IPS-15b (cell line): ENCODE data around the gene NRF1.
A peak's percentile ranks its signal among the peaks of the same experiment; 100 is the strongest.

Experiments
- H3K27me3 ChIP-seq: one replicate; pipeline ENCODE4 v1.6.1; 2013; ENCODE audit warnings: low read length; ENCODE audit not compliant: control insufficient read depth, insufficient read depth
- H3K36me3 ChIP-seq: one replicate; pipeline ENCODE4 v1.6.1; 2013; ENCODE audit warnings: low read length; ENCODE audit not compliant: control insufficient read depth, insufficient read depth
- H3K4me1 ChIP-seq: one replicate; pipeline ENCODE4 v1.6.1; 2013; ENCODE audit warnings: mild to moderate bottlenecking, low read length; ENCODE audit not compliant: control insufficient read depth, insufficient read depth
- H3K4me3 ChIP-seq: one replicate; pipeline ENCODE4 v1.5.1; 2013; ENCODE audit warnings: low read depth, low read length
- H3K9ac ChIP-seq: one replicate; pipeline ENCODE4 v1.6.1; 2013; ENCODE audit warnings: low read depth, mild to moderate bottlenecking, low read length
- H3K9me3 ChIP-seq: one replicate; pipeline ENCODE4 v1.6.1; 2013; ENCODE audit warnings: mild to moderate bottlenecking, low read length; ENCODE audit not compliant: control insufficient read depth, insufficient read depth

The NRF1 gene

GRCh38 chr7:129609666-129610065, 1.9 kb upstream of the NRF1 start:
- Histone ChIP-seq H3K27me3 (no peaks in the 10 kb centered on the region), H3K9ac (no peak overlapping the region), H3K9me3 (no peaks in the 10 kb centered on the region), H3K4me3 (no peak overlapping the region), H3K36me3 (no peaks in the 10 kb centered on the region), H3K4me1 (peaks cover 5% of the 10 kb centered on the region)

DNA sequence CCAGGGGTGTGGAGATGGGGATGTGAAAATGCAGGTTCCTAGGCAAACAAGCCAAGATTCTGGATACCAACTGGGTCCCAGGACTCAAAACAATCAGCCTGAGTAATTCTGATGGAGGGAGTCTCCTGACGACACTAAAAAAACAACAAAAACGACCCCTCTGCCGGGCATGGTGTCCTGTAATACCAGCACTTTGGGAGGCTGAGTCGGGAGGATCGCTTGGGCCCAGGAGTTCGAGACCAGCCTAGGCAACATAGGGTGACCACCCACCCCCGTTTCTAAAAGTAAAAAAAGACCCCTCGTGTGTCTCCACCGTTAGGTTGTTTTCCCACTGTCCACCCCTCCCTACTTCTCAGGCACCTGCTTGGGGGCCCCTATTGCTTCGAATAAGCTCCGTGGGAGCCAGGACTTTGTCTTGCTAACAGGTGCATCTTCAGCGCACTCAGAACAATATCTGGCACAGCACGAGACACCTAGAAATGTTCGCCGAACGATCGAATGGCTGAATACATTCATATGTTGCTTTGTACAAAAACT, 743 bp upstream of the NRF1 start:
- Histone ChIP-seq H3K27me3 (no peaks in the 10 kb centered on the region), H3K9me3 (no peaks in the 10 kb centered on the region), H3K36me3 (no peaks in the 10 kb centered on the region), H3K4me3 (peak overlapping the region; percentile 95), H3K4me1 (peaks cover 5% of the 10 kb centered on the region), H3K9ac (peak overlapping the region; percentile 90)

DNA sequence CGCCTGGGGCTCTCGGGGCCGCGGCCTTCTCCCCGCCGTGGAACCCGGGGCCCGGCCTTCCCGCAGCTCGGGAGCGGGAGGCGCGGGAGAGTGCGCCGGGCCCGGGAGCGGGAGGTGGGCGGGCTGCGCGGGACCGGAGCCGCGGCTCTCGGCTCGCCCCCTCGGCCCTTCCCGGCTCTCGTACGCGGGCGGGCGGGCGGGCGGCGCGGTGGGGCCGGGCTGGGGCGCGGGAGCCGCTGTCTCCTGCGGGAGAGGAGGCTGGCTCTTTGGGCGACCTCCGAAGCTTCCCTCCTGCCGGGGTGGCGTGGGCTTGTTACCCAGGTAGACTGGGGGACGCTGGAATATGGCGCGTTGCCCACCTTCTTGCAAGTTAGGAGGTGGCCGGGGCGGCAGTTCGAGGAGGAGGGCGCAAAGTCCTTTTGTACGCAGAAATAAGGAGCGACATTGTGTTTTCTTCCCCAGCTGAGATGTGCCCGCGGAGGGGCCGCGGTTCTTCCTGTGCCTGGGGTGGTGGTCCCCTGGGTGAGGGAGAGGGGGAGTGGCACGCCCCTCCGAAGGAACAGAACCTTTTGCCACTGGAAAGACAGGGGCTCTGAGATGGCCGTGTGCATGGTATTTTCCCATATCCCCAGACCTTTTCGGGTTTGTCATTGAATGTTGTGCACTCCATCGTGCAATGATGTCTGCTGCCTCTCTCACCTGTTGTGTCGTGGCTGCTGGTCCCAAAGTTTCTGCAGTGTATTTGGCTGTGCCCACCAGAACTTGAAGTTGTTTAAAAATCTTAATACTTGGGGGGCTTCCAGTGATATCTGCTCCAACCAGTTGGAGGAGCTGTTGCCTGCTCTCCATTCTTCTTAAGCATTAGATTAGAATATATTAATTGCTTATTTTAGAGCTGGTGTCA, 844 bp downstream of the NRF1 start:
- Histone ChIP-seq H3K4me1 (peaks cover 7% of the 10 kb centered on the region), H3K36me3 (no peaks in the 10 kb centered on the region), H3K27me3 (no peaks in the 10 kb centered on the region), H3K9ac (peak overlapping the region; percentile 70), H3K9me3 (no peaks in the 10 kb centered on the region), H3K4me3 (peak overlapping the region; percentile 95)

- H3K9ac ChIP-seq, result no peak overlapping the region
- H3K4me3 ChIP-seq, result peak overlapping the region; percentile 95
- H3K36me3 ChIP-seq, result no peaks in the 10 kb centered on the region
- H3K27me3 ChIP-seq, result no peaks in the 10 kb centered on the region
- no peaks in the 10 kb centered on the region for H3K9me3 ChIP-seq
- peaks cover 11% of the 10 kb centered on the region for H3K4me1 ChIP-seq
These were observed 1.5 kb downstream of the NRF1 start for GRCh38 chr7:129613016-129613337.

DNA sequence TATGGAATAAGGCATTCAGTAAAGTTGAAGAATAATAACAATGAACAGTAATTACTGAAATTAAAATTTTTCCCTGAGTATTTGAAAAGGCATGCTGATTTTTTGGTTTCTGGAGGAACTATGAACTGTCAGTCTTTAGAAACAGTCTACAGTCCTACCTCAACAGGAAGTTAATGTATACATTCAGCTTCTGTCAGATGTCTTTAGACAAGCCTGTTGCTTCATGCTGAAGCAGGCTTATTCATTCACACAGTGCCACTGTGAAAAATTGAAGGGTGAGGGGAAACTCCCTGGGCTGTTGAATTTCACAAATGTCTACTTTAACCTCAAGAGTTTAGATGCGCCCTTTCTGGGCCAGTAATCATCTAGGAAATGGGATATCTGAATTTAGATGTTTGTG, 3.5 kb downstream of the NRF1 start:
- Histone ChIP-seq H3K9me3 (no peaks in the 10 kb centered on the region), H3K36me3 (no peaks in the 10 kb centered on the region), H3K4me1 (peaks cover 11% of the 10 kb centered on the region), H3K27me3 (no peaks in the 10 kb centered on the region), H3K4me3 (no peak overlapping the region), H3K9ac (no peak overlapping the region)

DNA sequence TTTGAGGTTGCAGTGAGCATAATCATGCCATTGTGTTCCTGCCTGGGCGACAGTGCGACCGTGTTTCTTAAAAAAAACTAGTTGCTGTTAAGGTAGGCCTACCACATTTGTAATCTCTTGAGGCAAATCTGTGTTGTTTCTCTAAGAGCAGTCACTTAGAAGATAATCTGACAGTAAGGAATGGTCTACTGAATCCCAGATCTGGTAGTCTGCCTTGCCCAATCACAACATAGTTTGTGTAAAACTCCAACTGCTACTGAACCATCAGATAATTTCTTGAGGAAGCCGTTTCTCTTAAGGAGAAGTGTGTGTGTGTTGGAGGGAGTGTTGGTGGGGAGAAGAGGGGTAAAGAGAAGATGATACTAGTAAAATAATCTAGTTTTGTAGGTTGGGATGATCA, 5.0 kb downstream of the NRF1 start:
- no peaks in the 10 kb centered on the region for H3K36me3 ChIP-seq
- no peaks in the 10 kb centered on the region for H3K27me3 ChIP-seq
- peaks cover 11% of the 10 kb centered on the region for H3K4me1 ChIP-seq
- no peaks in the 10 kb centered on the region for H3K9me3 ChIP-seq
- H3K4me3 ChIP-seq, result no peak overlapping the region
- no peak overlapping the region for H3K9ac ChIP-seq

DNA sequence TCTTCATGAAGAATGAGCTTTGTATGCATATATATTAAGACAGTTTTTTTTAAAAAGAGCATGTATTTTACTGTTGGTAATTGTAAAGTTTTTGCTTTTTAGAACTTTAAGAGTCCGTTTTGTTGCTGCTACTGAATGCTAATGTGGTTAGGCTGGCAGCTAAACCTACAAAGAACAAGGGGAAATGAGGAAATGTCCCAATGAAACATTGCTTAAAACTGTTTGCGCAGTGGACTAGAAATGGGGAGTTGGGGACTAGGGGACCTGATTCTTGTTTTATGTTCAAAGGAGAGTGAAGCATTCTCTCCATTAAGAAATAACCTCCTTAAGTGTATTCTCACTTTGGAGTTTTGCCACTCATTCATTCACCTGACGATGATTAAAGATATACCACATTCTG, 5.7 kb downstream of the NRF1 start:
- no peaks in the 10 kb centered on the region for H3K9me3 ChIP-seq
- H3K27me3 ChIP-seq, result no peaks in the 10 kb centered on the region
- no peaks in the 10 kb centered on the region for H3K36me3 ChIP-seq
- H3K4me3 ChIP-seq, result no peak overlapping the region
- no peak overlapping the region for H3K9ac ChIP-seq
- H3K4me1 ChIP-seq, result peaks cover 11% of the 10 kb centered on the region

DNA sequence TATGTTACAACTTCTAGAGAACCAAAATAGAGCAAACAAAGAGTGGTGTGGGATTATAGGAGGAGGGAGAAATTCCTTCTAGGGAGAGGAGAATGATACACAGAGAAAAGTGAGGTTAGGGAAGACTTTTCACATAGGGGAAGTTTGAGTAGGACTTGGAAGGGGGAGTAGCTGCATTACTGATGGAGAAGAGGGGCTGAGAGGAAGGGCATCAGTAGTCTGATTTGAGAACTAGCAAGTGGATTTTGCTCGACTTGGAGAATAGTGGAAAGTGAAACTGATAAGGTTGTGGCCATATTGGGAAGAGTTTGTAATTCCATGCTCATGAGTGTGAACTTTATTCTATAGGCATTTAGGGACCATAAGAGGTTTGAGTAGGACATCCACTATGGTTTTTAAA, 6.1 kb downstream of the NRF1 start:
- Histone ChIP-seq H3K27me3 (no peaks in the 10 kb centered on the region), H3K36me3 (no peaks in the 10 kb centered on the region), H3K9ac (no peak overlapping the region), H3K9me3 (no peaks in the 10 kb centered on the region), H3K4me3 (no peak overlapping the region), H3K4me1 (peaks cover 11% of the 10 kb centered on the region)

GRCh38 chr7:129626896-129627295, 15.4 kb downstream of the NRF1 start:
- no peak overlapping the region for H3K4me3 ChIP-seq
- H3K9ac ChIP-seq, result no peak overlapping the region
- H3K4me1 ChIP-seq, result peaks cover 7% of the 10 kb centered on the region
- peaks cover 5% of the 10 kb centered on the region for H3K27me3 ChIP-seq
- H3K36me3 ChIP-seq, result no peaks in the 10 kb centered on the region
- no peaks in the 10 kb centered on the region for H3K9me3 ChIP-seq

GRCh38 chr7:129630341-129630740, 18.8 kb downstream of the NRF1 start:
- H3K36me3 ChIP-seq, result no peaks in the 10 kb centered on the region
- no peak overlapping the region for H3K4me3 ChIP-seq
- no peak overlapping the region for H3K9ac ChIP-seq
- peaks cover 5% of the 10 kb centered on the region for H3K27me3 ChIP-seq
- peaks cover 7% of the 10 kb centered on the region for H3K4me1 ChIP-seq
- no peaks in the 10 kb centered on the region for H3K9me3 ChIP-seq

DNA sequence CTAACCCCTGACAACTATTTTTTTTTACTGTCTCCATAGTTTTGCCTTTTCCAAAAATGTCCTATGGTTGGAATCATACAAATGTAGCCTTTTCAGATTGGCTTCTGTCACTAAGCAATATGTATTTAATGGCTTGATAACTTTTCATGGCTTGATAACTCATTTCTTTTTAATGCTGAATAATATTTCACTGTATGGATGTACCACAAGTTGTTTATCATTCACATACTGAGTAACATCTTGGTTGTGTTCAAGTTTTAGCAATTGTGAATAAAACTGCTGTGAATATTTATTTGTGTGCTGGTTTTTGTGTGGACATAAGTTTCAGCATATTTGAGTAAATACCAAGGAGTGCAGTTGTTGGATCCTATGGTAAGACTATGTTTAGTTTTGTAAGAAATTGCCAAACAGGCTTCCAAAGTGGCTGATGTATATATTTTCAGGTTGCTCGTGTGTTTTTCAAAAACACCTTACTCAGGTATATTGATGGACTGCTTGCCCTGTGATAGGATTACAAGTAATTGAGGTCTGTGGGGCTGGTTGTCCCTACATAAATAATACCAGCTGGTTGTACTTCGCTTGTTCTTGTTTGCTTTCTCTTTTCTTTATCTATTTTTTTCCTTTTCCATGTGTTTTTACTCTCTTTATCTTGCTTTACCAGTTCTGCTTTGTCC, 23.0 kb downstream of the NRF1 start:
- H3K4me1 ChIP-seq, result peaks cover 2% of the 10 kb centered on the region

More for the DNA sequence above, 23.0 kb downstream of the NRF1 start:
- H3K9me3 ChIP-seq, result no peaks in the 10 kb centered on the region
- no peak overlapping the region for H3K4me3 ChIP-seq
- no peak overlapping the region for H3K9ac ChIP-seq
- no peaks in the 10 kb centered on the region for H3K36me3 ChIP-seq
- peaks cover 5% of the 10 kb centered on the region for H3K27me3 ChIP-seq
